ENCODE measurements around the gene KCNH8.

DNA sequence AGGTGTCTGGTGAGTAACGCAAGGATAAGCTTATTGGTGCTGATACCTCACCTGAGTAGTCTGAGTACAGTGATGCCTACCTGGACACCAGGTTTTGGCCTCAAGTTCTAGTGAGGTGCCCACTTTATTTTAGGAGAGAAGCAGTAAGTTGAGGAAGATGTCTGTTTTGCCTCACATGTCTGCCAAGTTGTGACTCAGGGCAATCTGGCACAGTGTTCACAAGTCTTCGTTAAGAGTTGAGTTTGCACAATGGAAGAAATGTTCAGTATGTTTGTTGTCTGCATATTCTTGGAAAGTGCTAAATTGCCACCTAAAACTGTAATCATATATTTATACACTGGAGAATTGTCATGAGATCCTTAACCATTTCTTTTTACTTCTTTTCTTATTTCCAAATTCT lies 122.2 kb downstream of the KCNH8 start:
- TF ChIP-seq, protein P1, sequence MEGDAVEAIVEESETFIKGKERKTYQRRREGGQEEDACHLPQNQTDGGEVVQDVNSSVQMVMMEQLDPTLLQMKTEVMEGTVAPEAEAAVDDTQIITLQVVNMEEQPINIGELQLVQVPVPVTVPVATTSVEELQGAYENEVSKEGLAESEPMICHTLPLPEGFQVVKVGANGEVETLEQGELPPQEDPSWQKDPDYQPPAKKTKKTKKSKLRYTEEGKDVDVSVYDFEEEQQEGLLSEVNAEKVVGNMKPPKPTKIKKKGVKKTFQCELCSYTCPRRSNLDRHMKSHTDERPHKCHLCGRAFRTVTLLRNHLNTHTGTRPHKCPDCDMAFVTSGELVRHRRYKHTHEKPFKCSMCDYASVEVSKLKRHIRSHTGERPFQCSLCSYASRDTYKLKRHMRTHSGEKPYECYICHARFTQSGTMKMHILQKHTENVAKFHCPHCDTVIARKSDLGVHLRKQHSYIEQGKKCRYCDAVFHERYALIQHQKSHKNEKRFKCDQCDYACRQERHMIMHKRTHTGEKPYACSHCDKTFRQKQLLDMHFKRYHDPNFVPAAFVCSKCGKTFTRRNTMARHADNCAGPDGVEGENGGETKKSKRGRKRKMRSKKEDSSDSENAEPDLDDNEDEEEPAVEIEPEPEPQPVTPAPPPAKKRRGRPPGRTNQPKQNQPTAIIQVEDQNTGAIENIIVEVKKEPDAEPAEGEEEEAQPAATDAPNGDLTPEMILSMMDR (IDR thresholded peaks at IDR 0.05): no peak
- no peak for TF ChIP-seq POLR2A (IDR thresholded peaks at IDR 0.05)

Measured in Peyer's patch (tissue), 4 donors.